GM06990 (cell line): ENCODE data around the gene FBXO36.

ENCODE experiments used
- DNase-seq: peaks from one replicate; pipeline ENCODE4 v3.0.0-alpha.2; 2011; ENCODE audit not compliant: insufficient read length; ENCODE audit errors: extremely low read depth
- H3K27me3 ChIP-seq: replicated peaks from 2 replicates; pipeline ENCODE4 v1.6.0; 2011; ENCODE audit warnings: low read length; ENCODE audit not compliant: control insufficient read depth, insufficient read depth
- H3K36me3 ChIP-seq: 2 replicates; pipeline ENCODE4 v1.5.1; 2011; ENCODE audit warnings: low read length; ENCODE audit not compliant: control insufficient read depth, insufficient read depth
- H3K4me3 ChIP-seq: replicated peaks from 2 replicates; pipeline ENCODE4 v1.5.1; 2011; ENCODE audit warnings: low read depth, mild to moderate bottlenecking, control low read depth, low read length
- TF ChIP-seq, protein P1 (sequence below): IDR thresholded peaks from 2 replicates; pipeline ENCODE4 v1.5.1; 2011; ENCODE audit warnings: low read length, control low read depth, mild to moderate bottlenecking, inconsistent platforms; ENCODE audit not compliant: insufficient read depth, poor library complexity, severe bottlenecking

The FBXO36 gene

GRCh38 chr2:230060672-230061293 lies 138.5 kb downstream of the FBXO36 start:
- no peaks in the 10 kb centered on the region for H3K27me3 ChIP-seq
- TF ChIP-seq, protein P1, sequence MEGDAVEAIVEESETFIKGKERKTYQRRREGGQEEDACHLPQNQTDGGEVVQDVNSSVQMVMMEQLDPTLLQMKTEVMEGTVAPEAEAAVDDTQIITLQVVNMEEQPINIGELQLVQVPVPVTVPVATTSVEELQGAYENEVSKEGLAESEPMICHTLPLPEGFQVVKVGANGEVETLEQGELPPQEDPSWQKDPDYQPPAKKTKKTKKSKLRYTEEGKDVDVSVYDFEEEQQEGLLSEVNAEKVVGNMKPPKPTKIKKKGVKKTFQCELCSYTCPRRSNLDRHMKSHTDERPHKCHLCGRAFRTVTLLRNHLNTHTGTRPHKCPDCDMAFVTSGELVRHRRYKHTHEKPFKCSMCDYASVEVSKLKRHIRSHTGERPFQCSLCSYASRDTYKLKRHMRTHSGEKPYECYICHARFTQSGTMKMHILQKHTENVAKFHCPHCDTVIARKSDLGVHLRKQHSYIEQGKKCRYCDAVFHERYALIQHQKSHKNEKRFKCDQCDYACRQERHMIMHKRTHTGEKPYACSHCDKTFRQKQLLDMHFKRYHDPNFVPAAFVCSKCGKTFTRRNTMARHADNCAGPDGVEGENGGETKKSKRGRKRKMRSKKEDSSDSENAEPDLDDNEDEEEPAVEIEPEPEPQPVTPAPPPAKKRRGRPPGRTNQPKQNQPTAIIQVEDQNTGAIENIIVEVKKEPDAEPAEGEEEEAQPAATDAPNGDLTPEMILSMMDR = no peak
- H3K4me3 ChIP-seq = no peak overlapping the region
- H3K36me3 ChIP-seq = no peaks in the 10 kb centered on the region
- no peak for DNase-seq
